HepG2 (cell line): ENCODE data around the gene PRR5L. TPM values are rescaled to one million over a fixed set of nuclear protein-coding genes. Genes with fewer than 3 reads are reported as not detected.
A peak's percentile ranks its signal among the peaks of the same experiment; 100 is the strongest.

Experiments
- ATAC-seq: fragments of 200-7000 bp; cut with Tn5 transposase; 3 replicates; pipeline ENCODE4 v1.9.1; 2020; ENCODE audit warnings: mild to moderate bottlenecking, moderate library complexity
- BruUV-seq: library from RNA; stranded (reverse); fragments of 400-500 nt; replicated peaks from 2 replicates; lab custom pipeline; 2021; lab: Mats Ljungman, UMichigan
- CTCF ChIA-PET: fragments of 300-600 bp; formaldehyde crosslinking; extraction: SDS; loops from one replicate; lab custom pipeline; 2021; ENCODE audit warnings: low total read pairs, inconsistent platforms, low intra/inter-chr PET ratio; lab: Yijun Ruan, JAX
- POLR2A ChIA-PET: fragments of 350-600 bp; sonication (Branson Sonifier 250); formaldehyde crosslinking; loops from one replicate; lab custom pipeline; 2020; ENCODE audit warnings: antibody characterized with exemption, inconsistent platforms; lab: Yijun Ruan, JAX
- DNase-seq: peaks from one replicate; pipeline ENCODE4 v3.0.0-alpha.2; 2015; ENCODE audit warnings: low spot score
- FAIRE-seq: peaks from 3 replicates; lab custom pipeline; 2011; peaks lifted over from hg19 to GRCh38; lab: Jason Lieb, UNC
- H2AFZ ChIP-seq: one replicate; pipeline ENCODE4 v1.6.1; 2011; ENCODE audit warnings: low read length, inconsistent platforms
- H3K27ac ChIP-seq: fragments of 300-600 bp; 3 replicates; pipeline ENCODE4 v1.8.0; 2011; ENCODE audit warnings: mixed run types, mild to moderate bottlenecking, mixed read lengths, low read length, inconsistent platforms; ENCODE audit not compliant: insufficient read depth; ENCODE audit errors: extremely low read length
- H3K27me3 ChIP-seq, 2 experiments: fragments of 200-600 bp in 1 of 2; 2 replicates in 1 of 2; 3 replicates in 1 of 2; pipeline versions ENCODE4 v1.6.0 to v1.8.0; 2011; ENCODE audit warnings: low read length in 2 of 2, mild to moderate bottlenecking in 2 of 2, moderate library complexity in 2 of 2, inconsistent platforms in 1 of 2; ENCODE audit not compliant: insufficient read depth in 2 of 2, control insufficient read depth in 1 of 2
- H3K36me3 ChIP-seq, 2 experiments: fragments of 200-600 bp in 1 of 2; replicated peaks in 1 of 2; 2 replicates in 1 of 2; 3 replicates in 1 of 2; pipeline versions ENCODE4 v1.5.1 to v1.8.0; 2011; ENCODE audit warnings: low read length in 2 of 2, inconsistent platforms in 1 of 2; ENCODE audit not compliant: insufficient read depth in 2 of 2, control insufficient read depth in 1 of 2
- H3K4me1 ChIP-seq: 2 replicates; pipeline ENCODE4 v1.5.1; 2012; ENCODE audit warnings: low read length, inconsistent platforms; ENCODE audit not compliant: insufficient read depth
- H3K4me2 ChIP-seq: 2 replicates; pipeline ENCODE4 v1.6.0; 2011; ENCODE audit warnings: low read depth, low read length, inconsistent platforms
- H3K4me3 ChIP-seq, 3 experiments: fragments of 200-600 bp in 1 of 3; sonication (generic), shearing (Covaris generic) in 1 of 3; replicated peaks in 1 of 3; 2 replicates each; pipeline ENCODE4 v1.5.1; 2011 to 2016; ENCODE audit warnings: low read length in 3 of 3, inconsistent platforms in 2 of 3, low read depth in 2 of 3, mild to moderate bottlenecking in 2 of 3, control low read depth in 1 of 3, mixed read lengths in 1 of 3; ENCODE audit not compliant: insufficient read depth in 1 of 3
- H3K79me2 ChIP-seq: one replicate; pipeline ENCODE4 v1.6.1; 2011; ENCODE audit warnings: low read length, inconsistent platforms; ENCODE audit not compliant: insufficient read depth
- H3K9ac ChIP-seq: 2 replicates; pipeline ENCODE4 v1.6.0; 2011; ENCODE audit warnings: mild to moderate bottlenecking, low read depth, low read length, inconsistent platforms; ENCODE audit not compliant: insufficient read depth
- H3K9me3 ChIP-seq: 2 replicates; pipeline ENCODE4 v1.5.1; 2012; ENCODE audit warnings: mild to moderate bottlenecking, low read length
- H4K20me1 ChIP-seq: 2 replicates; pipeline ENCODE4 v1.6.0; 2011; ENCODE audit warnings: inconsistent platforms, mild to moderate bottlenecking, low read length, moderate library complexity; ENCODE audit not compliant: insufficient read depth
- CSRNP2 ChIP-seq: sonication (generic); formaldehyde crosslinking; conservative IDR thresholded peaks from 2 replicates; pipeline ENCODE4 v1.8.0; 2022; ENCODE audit warnings: low read depth, missing genetic modification reagents
- ESRRA ChIP-seq: sonication (generic); formaldehyde crosslinking; IDR thresholded peaks from 2 replicates; pipeline ENCODE4 v1.5.1; 2020; ENCODE audit warnings: mild to moderate bottlenecking, low read depth, missing genetic modification reagents
- GPN1 ChIP-seq: sonication (generic); formaldehyde crosslinking; IDR thresholded peaks from 2 replicates; pipeline ENCODE4 v1.5.1; 2020; ENCODE audit warnings: missing genetic modification reagents, borderline replicate concordance
- KAT8 ChIP-seq: IDR thresholded peaks from 2 replicates; pipeline ENCODE4 v1.6.1; 2016; ENCODE audit warnings: missing genetic modification reagents, missing compliant biosample characterization
- RXRA ChIP-seq: sonication (generic); formaldehyde crosslinking; IDR thresholded peaks from 2 replicates; pipeline ENCODE4 v1.5.1; 2020; ENCODE audit warnings: missing genetic modification reagents
- SKIL ChIP-seq: sonication (generic); formaldehyde crosslinking; IDR thresholded peaks from 2 replicates; pipeline ENCODE4 v1.8.0; 2022; ENCODE audit warnings: missing genetic modification reagents, mild to moderate bottlenecking, moderate library complexity, borderline replicate concordance
- TAF1 ChIP-seq: sonication (generic); formaldehyde crosslinking; IDR thresholded peaks from 2 replicates; pipeline ENCODE4 v1.4.0; 2020; ENCODE audit warnings: missing genetic modification reagents
- ZNF550 ChIP-seq: sonication (generic); formaldehyde crosslinking; IDR thresholded peaks from 2 replicates; pipeline ENCODE4 v1.4.0; 2020; ENCODE audit warnings: mild to moderate bottlenecking, missing genetic modification reagents, borderline replicate concordance
- ZNF629 ChIP-seq: sonication (generic); formaldehyde crosslinking; conservative IDR thresholded peaks from 2 replicates; pipeline ENCODE4 v1.5.0; 2020; ENCODE audit warnings: missing genetic modification reagents
- ZNF761 ChIP-seq: sonication (generic); formaldehyde crosslinking; conservative IDR thresholded peaks from 2 replicates; pipeline ENCODE4 v1.4.0; 2020; ENCODE audit warnings: mild to moderate bottlenecking, missing genetic modification reagents
- WGBS: methylation state at CpG from one replicate; pipeline ENCODE4 v1.1.6; 2017; ENCODE audit warnings: low lambda C conversion rate; 5-methylcytosine and 5-hydroxymethylcytosine counted together
- in situ Hi-C: cut with HindIII; loops from 2 replicates; pipeline ENCODE4 v1.10.0; 2017; ENCODE audit warnings: low pct_unique_long_range_greater_than_20kb; ENCODE audit not compliant: extremely low pct_ligation_motif_present
- intact Hi-C: fragments of 100-400 bp; cut with micrococcal nuclease; formaldehyde crosslinking; loops from one replicate; pipeline ENCODE4 v1.10.0; 2022; ENCODE audit not compliant: unreplicated experiment
- polyA plus RNA-seq, 8 experiments: library from polyadenylated mRNA; depleted of rRNA in 3 of 8; stranded (reverse) in 7 of 8; unstranded in 1 of 8; fragments of >200 nt; fragmentation: Illumina TruSeq in 4 of 8; extraction: Trizol in 4 of 8; gene quantifications; 2 replicates each; pipeline versions ENCODE4 v1.2.1 to v1.2.3, GENCODE V29; 2011 to 2016; ENCODE audit warnings: low read depth in 4 of 8, missing spikeins in 1 of 8, mixed read lengths in 1 of 8; ENCODE audit not compliant: insufficient read depth in 1 of 8
- total RNA-seq, 5 experiments: library from RNA; depleted of rRNA; stranded (reverse); fragments of >200 nt; fragmentation: Illumina TruSeq; extraction: Trizol; gene quantifications; 2 replicates each; pipeline ENCODE4 v1.2.3, GENCODE V29; 2016; ENCODE audit warnings: low read depth in 1 of 5

Gene PRR5L
- total and polyA plus RNA-seq, 2 of the 13 experiments (the other 11 are each of a cell fraction or from before 2014, with no cell fraction given): 0.16 TPM; not detected in 1

- ATAC-seq (no peak), FAIRE-seq (no peak), DNase-seq (no peak)
- BruUV-seq: no TSS peak
- intact Hi-C loops: no loop called here
- Histone ChIP-seq H4K20me1 (no peaks in the 10 kb centered on the region), H3K4me2 (no peak overlapping the region), H3K9ac (no peak overlapping the region), H3K36me3 (no peaks in the 10 kb centered on the region), H2AFZ (no peak overlapping the region), H3K4me1 (no peaks in the 10 kb centered on the region), H3K27ac (no peak overlapping the region), H3K27me3 (peaks cover 0 to 3% of the 10 kb centered on the region in 2 experiments; a peak in 2 of 5 replicates), H3K79me2 (no peaks in the 10 kb centered on the region), H3K9me3 (no peaks in the 10 kb centered on the region), H3K4me3 (no peak overlapping the region)
- ChIA-PET POLR2A (no interaction called here), CTCF (no interaction called here)
- WGBS: 15% methylated on average over 7 of the region's 7 CpGs
- TF ChIP-seq ESRRA (CRISPR knock-in tag) (no peak), ZNF629 (peak; percentile 55), CSRNP2 (no peak)
- in situ Hi-C loops: no loop called here
These were observed 123.8 kb downstream of the PRR5L start for GRCh38 chr11:36419791-36420424.

GRCh38 chr11:36421546-36422155 is 125.6 kb downstream of the PRR5L start:
- no peak for DNase-seq
- in situ Hi-C loops (no loop called here), intact Hi-C loops (no loop called here)
- 29% methylated on average over 6 of the region's 6 CpGs for WGBS
- peaks cover 0 to 3% of the 10 kb centered on the region in 2 experiments; a peak in 2 of 5 replicates for H3K27me3 ChIP-seq
- H3K9me3 ChIP-seq: no peaks in the 10 kb centered on the region
- ChIA-PET CTCF (no interaction called here), POLR2A (no interaction called here)
- no peak overlapping the region for H3K4me2 ChIP-seq
- no TSS peak for BruUV-seq
- no peaks in the 10 kb centered on the region for H3K36me3 ChIP-seq
- H3K9ac ChIP-seq: no peak overlapping the region
- H3K4me1 ChIP-seq: no peaks in the 10 kb centered on the region
- no peaks in the 10 kb centered on the region for H3K79me2 ChIP-seq
- H4K20me1 ChIP-seq: no peaks in the 10 kb centered on the region
- FAIRE-seq: no peak
- H2AFZ ChIP-seq: no peak overlapping the region
- no peak overlapping the region for H3K4me3 ChIP-seq
- no peak for ATAC-seq
- no peak overlapping the region for H3K27ac ChIP-seq
- no peak for TF ChIP-seq ZNF550
- TF ChIP-seq ZNF761 (CRISPR knock-in tag): no peak
- no peak for TF ChIP-seq RXRA (CRISPR knock-in tag)
- no peak for TF ChIP-seq TAF1 (CRISPR knock-in tag)
- no peak for TF ChIP-seq GPN1 (CRISPR knock-in tag)
- TF ChIP-seq KAT8 (CRISPR knock-in tag): no peak
- TF ChIP-seq SKIL (CRISPR knock-in tag): no peak
